Ishikawa (cell line): Measurements from ENCODE around the gene BIRC2.

Source experiments
- CEBPB ChIP-seq: IDR thresholded peaks from 2 replicates; pipeline ENCODE4 v1.6.1; 2012
- CREB1 ChIP-seq: IDR thresholded peaks from 2 replicates; pipeline ENCODE4 v1.6.1; 2012; ENCODE audit warnings: low read depth
- EGR1 ChIP-seq: IDR thresholded peaks from 2 replicates; pipeline ENCODE4 v1.6.1; 2012
- EP300 ChIP-seq: IDR thresholded peaks from 2 replicates; pipeline ENCODE4 v1.6.1; 2012; ENCODE audit warnings: borderline replicate concordance
- FOXM1 ChIP-seq: IDR thresholded peaks from 2 replicates; pipeline ENCODE4 v1.6.1; 2012; ENCODE audit warnings: low read depth, borderline replicate concordance
- NFIC ChIP-seq: IDR thresholded peaks from 2 replicates; pipeline ENCODE4 v1.6.1; 2012
- RAD21 ChIP-seq: IDR thresholded peaks from 2 replicates; pipeline ENCODE4 v1.6.1; 2012; ENCODE audit warnings: low read depth
- TAF1 ChIP-seq: IDR thresholded peaks from 2 replicates; pipeline ENCODE4 v1.6.1; 2012; ENCODE audit warnings: low read depth, mild to moderate bottlenecking
- TCF12 ChIP-seq: IDR thresholded peaks from 2 replicates; pipeline ENCODE4 v1.6.1; 2012; ENCODE audit warnings: low read depth
- TEAD4 ChIP-seq: IDR thresholded peaks from 2 replicates; pipeline ENCODE4 v1.6.1; 2012
- YY1 ChIP-seq: IDR thresholded peaks from 2 replicates; pipeline ENCODE4 v1.6.1; 2012; ENCODE audit warnings: low read depth
- ZBTB7A ChIP-seq: IDR thresholded peaks from 2 replicates; pipeline ENCODE4 v1.6.1; 2012; ENCODE audit warnings: low read depth
- TF ChIP-seq, protein P1 (sequence below): IDR thresholded peaks from 2 replicates; pipeline ENCODE4 v1.6.1; 2012
- TF ChIP-seq, protein P2 (sequence below): IDR thresholded peaks from 2 replicates; pipeline ENCODE4 v1.6.1; 2012; ENCODE audit warnings: low read depth, mild to moderate bottlenecking
- TF ChIP-seq, protein P3 (sequence below): IDR thresholded peaks from 2 replicates; pipeline ENCODE4 v1.6.1; 2012

BIRC2 gene

DNA sequence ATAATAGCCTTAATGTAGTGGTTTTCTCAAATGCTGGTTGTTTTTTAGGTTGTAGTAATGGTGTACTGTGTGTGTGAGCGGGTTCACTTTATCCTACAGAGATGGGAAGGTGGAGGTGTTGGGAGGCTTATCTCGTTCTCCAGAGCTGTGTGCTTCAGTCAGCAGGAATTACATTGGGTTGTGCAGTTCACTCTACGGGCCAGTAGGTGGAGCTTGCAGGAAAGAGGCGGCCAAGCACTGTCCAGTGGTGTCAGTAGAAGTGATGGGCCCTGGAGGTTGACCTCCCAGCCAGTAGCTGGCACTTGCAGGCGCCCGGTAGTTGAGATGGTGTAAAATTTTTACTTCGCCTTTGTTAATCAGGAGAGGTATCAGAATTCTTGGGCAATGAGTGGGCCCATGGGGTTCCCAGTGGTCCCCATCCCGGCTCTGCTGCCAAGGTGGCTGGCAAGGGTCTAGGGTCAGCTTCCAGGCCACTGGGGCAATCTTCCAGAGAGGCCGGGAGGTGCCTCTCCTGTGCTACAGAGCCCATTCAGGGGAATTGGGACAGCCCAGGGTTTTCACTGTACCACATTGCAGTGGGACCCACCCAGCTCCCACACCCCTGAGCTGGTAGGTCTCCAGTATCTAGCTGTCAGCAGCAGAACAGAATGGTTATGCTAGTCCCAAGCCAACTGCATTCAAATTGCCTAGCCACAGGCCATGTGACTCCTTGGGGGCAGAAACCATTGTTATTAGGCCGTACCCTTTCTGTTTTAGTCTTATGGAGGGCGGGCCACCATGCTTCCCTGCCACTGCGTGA is 43.9 kb downstream of the BIRC2 start:
- peak; percentile 77 for TF ChIP-seq RAD21
- no peak for TF ChIP-seq FOXM1

DNA sequence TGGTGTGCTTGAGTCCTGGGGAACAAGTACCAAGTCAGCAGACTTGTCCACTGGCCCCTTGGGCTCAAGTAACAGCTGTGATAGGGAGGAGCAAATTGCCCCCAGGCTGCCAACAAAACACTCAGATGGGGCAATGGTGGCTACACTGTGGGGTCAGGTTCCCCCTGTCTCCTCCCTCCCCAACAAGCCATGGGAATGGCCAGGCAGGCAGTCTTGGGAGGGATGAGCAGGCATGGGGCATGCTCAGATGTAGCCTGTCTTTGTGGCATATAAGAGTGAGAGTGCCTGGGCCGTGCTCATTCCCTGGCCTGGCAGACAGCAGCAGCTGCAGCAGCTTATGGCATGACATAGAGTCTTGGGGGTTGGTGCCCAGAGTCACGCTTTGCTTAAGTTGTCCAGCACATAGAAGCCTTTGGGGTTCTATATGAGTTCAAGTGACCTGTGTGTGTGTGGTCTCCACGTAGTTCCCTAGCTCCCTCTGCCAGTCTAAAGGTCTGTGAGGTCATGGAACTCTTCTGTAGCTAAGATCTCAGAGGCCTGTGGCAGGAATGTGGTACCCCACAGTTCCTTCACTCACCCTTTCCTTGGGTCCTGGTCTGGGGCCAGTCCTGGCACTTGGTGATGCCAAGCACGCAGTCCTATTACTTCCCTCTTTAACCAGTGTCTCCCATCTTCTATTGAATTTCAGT is 44.7 kb downstream of the BIRC2 start:
- no peak for TF ChIP-seq TCF12
- TF ChIP-seq, protein P1, sequence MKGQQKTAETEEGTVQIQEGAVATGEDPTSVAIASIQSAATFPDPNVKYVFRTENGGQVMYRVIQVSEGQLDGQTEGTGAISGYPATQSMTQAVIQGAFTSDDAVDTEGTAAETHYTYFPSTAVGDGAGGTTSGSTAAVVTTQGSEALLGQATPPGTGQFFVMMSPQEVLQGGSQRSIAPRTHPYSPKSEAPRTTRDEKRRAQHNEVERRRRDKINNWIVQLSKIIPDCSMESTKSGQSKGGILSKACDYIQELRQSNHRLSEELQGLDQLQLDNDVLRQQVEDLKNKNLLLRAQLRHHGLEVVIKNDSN = no peak
- TF ChIP-seq CEBPB = no peak
- no peak for TF ChIP-seq FOXM1
- TF ChIP-seq TAF1 = no peak
- no peak for TF ChIP-seq YY1
- TF ChIP-seq EP300 = no peak
- TF ChIP-seq EGR1 = no peak
- TF ChIP-seq CREB1 = no peak
- no peak for TF ChIP-seq RAD21
- no peak for TF ChIP-seq TEAD4
- TF ChIP-seq, protein P2, sequence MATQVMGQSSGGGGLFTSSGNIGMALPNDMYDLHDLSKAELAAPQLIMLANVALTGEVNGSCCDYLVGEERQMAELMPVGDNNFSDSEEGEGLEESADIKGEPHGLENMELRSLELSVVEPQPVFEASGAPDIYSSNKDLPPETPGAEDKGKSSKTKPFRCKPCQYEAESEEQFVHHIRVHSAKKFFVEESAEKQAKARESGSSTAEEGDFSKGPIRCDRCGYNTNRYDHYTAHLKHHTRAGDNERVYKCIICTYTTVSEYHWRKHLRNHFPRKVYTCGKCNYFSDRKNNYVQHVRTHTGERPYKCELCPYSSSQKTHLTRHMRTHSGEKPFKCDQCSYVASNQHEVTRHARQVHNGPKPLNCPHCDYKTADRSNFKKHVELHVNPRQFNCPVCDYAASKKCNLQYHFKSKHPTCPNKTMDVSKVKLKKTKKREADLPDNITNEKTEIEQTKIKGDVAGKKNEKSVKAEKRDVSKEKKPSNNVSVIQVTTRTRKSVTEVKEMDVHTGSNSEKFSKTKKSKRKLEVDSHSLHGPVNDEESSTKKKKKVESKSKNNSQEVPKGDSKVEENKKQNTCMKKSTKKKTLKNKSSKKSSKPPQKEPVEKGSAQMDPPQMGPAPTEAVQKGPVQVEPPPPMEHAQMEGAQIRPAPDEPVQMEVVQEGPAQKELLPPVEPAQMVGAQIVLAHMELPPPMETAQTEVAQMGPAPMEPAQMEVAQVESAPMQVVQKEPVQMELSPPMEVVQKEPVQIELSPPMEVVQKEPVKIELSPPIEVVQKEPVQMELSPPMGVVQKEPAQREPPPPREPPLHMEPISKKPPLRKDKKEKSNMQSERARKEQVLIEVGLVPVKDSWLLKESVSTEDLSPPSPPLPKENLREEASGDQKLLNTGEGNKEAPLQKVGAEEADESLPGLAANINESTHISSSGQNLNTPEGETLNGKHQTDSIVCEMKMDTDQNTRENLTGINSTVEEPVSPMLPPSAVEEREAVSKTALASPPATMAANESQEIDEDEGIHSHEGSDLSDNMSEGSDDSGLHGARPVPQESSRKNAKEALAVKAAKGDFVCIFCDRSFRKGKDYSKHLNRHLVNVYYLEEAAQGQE = no peak
- TF ChIP-seq ZBTB7A = no peak
- no peak for TF ChIP-seq NFIC
- TF ChIP-seq, protein P3, sequence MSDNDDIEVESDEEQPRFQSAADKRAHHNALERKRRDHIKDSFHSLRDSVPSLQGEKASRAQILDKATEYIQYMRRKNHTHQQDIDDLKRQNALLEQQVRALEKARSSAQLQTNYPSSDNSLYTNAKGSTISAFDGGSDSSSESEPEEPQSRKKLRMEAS = no peak

DNA sequence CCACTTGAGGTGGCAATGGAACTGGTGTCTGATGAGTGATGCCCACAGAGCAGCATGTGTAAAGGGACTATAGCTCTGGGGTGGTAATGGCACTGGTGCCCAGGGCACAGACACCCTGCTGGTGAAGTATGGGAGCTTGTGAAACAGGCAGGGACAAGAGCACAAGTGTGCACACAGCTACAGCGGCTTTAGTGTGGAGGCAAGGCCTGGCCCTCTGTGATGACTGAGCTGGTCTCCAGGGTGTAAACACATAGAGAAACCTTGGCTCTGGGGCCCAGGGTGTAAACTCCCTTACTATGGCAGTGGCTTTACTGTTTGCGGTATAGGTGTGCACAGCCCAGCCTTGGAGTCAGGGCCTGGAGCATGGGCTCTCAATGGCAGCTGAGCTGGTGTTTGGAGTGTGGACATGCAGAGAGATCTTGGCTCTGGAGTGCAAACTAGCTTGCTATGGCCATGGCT is 46.3 kb downstream of the BIRC2 start:
- TF ChIP-seq CREB1 (no peak), ZBTB7A (no peak), CEBPB (no peak), EGR1 (no peak)
- TF ChIP-seq, protein P3 = no peak

DNA sequence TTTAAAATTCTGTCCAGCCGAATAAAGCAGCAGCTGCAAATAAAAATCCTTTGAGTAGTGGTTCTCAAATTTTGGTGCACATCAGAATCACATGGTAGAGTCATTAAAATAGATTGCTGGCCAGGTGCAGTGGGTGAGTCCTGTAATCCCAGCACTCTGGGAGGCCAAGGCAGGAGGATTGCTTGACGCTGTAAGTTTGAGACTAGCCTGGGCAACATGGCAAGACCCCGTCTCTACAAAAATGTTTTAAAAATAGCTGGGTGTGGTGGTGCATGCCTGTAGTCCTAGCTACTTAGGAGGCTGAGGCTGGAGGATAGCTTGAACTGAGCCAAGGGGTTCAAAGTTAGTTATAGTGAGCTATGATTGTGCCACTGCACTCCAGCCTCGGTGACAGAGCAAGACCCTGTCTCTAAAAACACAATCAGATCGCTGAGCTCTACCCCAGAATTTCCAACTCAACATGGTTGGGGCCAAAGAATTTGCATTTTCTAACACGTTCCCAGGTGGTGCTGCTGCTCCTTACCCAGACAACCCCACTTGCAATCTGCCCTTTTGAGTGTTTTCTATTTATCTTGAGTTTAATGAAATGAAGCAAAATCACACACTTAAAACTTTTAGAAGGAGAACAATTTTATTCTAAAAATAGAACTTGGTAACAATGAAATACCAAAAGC is 48.8 kb downstream of the BIRC2 start:
- no peak for TF ChIP-seq RAD21
- no peak for TF ChIP-seq CREB1
- no peak for TF ChIP-seq EP300
- TF ChIP-seq FOXM1 = no peak
- no peak for TF ChIP-seq EGR1
- TF ChIP-seq, protein P3 = no peak
- TF ChIP-seq, protein P2 = no peak
- no peak for TF ChIP-seq ZBTB7A
- TF ChIP-seq TAF1 = no peak
- TF ChIP-seq YY1 = no peak
- no peak for TF ChIP-seq CEBPB
- TF ChIP-seq TEAD4 = no peak
- no peak for TF ChIP-seq TCF12
- TF ChIP-seq NFIC = no peak
- TF ChIP-seq, protein P1 = no peak

DNA sequence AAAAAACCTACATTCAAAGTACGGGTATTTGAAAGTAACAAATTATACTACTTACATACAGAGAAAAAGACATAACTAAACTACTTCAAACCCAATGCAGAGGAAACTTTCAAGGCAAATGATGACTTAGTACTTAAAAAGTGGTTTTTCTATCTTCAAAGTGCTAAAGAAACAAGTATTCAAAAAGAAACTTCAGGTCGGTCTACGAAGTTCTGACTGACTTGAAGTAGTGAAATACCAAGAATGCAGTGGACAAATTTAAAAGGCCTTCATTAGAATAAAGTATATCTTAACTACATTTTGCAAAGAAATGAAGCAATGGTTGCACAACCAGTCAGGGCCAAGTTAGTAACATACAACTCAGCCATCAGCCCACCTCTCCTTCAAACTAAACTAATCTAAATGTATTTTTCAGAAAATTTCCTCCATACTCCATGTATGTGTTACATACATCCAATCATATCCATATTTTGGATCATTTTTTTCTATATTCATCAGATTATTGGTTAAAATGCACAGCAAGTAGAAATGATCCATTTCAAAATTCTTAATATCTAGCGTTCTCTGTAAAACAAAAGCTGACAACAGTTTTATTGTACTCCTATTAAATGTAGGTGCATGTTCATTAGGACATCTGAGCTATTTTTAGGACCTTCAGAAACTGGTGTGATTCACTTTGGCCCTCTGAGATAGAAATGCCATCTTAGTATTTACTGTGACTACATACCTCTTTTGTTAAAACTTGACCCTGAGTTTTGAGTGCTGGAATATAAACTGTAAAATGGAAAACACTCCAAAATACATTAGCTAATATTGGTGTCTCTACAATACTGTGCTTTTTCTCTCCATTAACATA is 49.9 kb downstream of the BIRC2 start:
- TF ChIP-seq TCF12 (no peak), TAF1 (no peak), EGR1 (no peak), RAD21 (no peak), YY1 (no peak), TEAD4 (no peak), EP300 (no peak), NFIC (no peak), CEBPB (no peak), FOXM1 (no peak), ZBTB7A (no peak), CREB1 (no peak)
- TF ChIP-seq, protein P1 = no peak
- TF ChIP-seq, protein P3 = no peak
- TF ChIP-seq, protein P2 = no peak
